Prostate gland (tissue), 2 donors: ENCODE results near the gene TRIM28.

Experiments
- POLR2A ChIP-seq: fragments of 450-650 bp; IDR thresholded peaks from one replicate; pipeline ENCODE4 v1.6.1; 2016; ENCODE audit warnings: antibody characterized with exemption, mild to moderate bottlenecking
- POLR2AphosphoS5 ChIP-seq: sonication (generic); formaldehyde crosslinking; IDR thresholded peaks from one replicate; pipeline ENCODE4 v1.6.1; 2017; ENCODE audit warnings: antibody characterized with exemption
- TF ChIP-seq, protein P1 (sequence below), 4 experiments: fragments of 200-600 bp in 2 of 4; fragments of 450-650 bp in 2 of 4; sonication (generic) in 2 of 4; IDR thresholded peaks; 1 replicate in 3 of 4; 2 replicates in 1 of 4; pipeline ENCODE4 v1.5.1; 2016 to 2019; ENCODE audit warnings: antibody characterized with exemption in 4 of 4, mild to moderate bottlenecking in 2 of 4, moderate library complexity in 2 of 4

DNA sequence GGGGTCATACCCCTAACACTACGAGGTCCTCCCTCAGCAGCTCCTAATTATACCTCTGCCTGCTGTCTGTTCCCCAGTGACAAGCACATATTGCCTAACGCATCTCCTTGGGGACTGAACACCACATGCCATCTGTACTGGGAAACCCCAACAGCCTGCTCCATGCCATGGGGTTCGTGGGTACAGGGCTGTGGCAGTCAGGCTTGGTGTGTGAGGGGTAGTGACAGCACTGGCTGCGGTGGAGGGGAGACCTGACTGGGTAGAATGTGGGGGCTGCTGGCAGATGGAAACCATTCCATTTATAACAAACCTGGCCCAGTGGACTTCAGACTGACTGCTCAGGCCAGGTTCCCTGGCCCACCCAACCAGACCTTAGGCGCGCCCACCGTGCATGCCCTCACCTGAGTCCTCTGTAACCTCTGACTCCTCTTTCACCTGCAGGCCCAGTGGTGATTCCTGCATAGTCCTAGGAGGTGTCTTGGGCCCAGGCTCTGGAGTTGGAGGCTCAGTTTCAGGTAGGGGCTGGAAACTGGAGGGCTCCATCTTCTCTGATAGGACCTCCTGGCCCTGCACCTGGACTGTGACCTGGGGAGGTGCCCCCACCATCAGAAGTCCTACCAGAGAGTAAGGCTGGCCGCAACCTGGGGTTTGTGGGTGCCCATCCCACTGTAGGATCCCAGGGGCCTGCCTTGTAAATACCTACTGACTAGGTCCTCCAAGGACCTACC is 26.2 kb downstream of the TRIM28 start:
- TF ChIP-seq, protein P1, sequence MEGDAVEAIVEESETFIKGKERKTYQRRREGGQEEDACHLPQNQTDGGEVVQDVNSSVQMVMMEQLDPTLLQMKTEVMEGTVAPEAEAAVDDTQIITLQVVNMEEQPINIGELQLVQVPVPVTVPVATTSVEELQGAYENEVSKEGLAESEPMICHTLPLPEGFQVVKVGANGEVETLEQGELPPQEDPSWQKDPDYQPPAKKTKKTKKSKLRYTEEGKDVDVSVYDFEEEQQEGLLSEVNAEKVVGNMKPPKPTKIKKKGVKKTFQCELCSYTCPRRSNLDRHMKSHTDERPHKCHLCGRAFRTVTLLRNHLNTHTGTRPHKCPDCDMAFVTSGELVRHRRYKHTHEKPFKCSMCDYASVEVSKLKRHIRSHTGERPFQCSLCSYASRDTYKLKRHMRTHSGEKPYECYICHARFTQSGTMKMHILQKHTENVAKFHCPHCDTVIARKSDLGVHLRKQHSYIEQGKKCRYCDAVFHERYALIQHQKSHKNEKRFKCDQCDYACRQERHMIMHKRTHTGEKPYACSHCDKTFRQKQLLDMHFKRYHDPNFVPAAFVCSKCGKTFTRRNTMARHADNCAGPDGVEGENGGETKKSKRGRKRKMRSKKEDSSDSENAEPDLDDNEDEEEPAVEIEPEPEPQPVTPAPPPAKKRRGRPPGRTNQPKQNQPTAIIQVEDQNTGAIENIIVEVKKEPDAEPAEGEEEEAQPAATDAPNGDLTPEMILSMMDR (IDR thresholded peaks at IDR 0.05) = no peak
- TF ChIP-seq POLR2A (no peak), POLR2AphosphoS5 (no peak)
